Thoracic aorta (tissue), 2 donors: ENCODE measurements around the gene TRMT44. TPM values are rescaled to one million over a fixed set of nuclear protein-coding genes. Genes with fewer than 3 reads are reported as not detected.
A peak's percentile ranks its signal among the peaks of the same experiment; 100 is the strongest.

Source experiments
- ATAC-seq: fragments of 150-250 bp; one replicate; pipeline ENCODE4 v1.8.0; 2017; ENCODE audit warnings: low read depth; ENCODE audit not compliant: insufficient number of reproducible peaks, low FRiP score
- DNase-seq: peaks from one replicate; pipeline ENCODE4 v3.0.0-alpha.2; 2020; ENCODE audit warnings: low spot score
- H3K27ac ChIP-seq, 2 donors: fragments of 200-600 bp; sonication (generic); 1 replicate in 1 of 2; 2 replicates in 1 of 2; pipeline ENCODE4 v1.5.1; 2016; ENCODE audit warnings: mild to moderate bottlenecking in 2 of 2, moderate library complexity in 2 of 2
- H3K27me3 ChIP-seq: fragments of 200-600 bp; sonication (generic); replicated peaks from 2 replicates; pipeline ENCODE4 v1.6.0; 2016; ENCODE audit warnings: mild to moderate bottlenecking; ENCODE audit not compliant: insufficient read depth
- H3K36me3 ChIP-seq: fragments of 200-600 bp; sonication (generic); one replicate; pipeline ENCODE4 v1.5.1; 2016
- H3K4me1 ChIP-seq, 2 donors: fragments of 200-600 bp; sonication (generic); 1 replicate in 1 of 2; 2 replicates in 1 of 2; pipeline versions ENCODE4 v1.5.1 to v1.6.0; 2016; ENCODE audit warnings: low read depth in 2 of 2, mild to moderate bottlenecking in 1 of 2; ENCODE audit not compliant: control insufficient read depth in 1 of 2
- H3K4me3 ChIP-seq: fragments of 200-600 bp; sonication (generic); 2 replicates; pipeline ENCODE4 v1.5.1; 2016; ENCODE audit warnings: mild to moderate bottlenecking
- H3K9me3 ChIP-seq: fragments of 200-600 bp; sonication (generic); 2 replicates; pipeline ENCODE4 v1.5.1; 2016
- total RNA-seq, 2 donors: library from RNA; depleted of rRNA; stranded (reverse); fragments of >200 nt; gene quantifications; one replicate each; pipeline versions ENCODE4 v1.1.0 to v1.2.3, GENCODE V29; 2016
- TF ChIP-seq, protein P1 (sequence below): fragments of 200-600 bp; sonication (generic); IDR thresholded peaks from one replicate; pipeline ENCODE4 v1.5.1; 2019; ENCODE audit warnings: antibody characterized with exemption

Gene TRMT44
- total RNA-seq, 2 donors from 2014 or later: 19.8 to 30.5 TPM

DNA sequence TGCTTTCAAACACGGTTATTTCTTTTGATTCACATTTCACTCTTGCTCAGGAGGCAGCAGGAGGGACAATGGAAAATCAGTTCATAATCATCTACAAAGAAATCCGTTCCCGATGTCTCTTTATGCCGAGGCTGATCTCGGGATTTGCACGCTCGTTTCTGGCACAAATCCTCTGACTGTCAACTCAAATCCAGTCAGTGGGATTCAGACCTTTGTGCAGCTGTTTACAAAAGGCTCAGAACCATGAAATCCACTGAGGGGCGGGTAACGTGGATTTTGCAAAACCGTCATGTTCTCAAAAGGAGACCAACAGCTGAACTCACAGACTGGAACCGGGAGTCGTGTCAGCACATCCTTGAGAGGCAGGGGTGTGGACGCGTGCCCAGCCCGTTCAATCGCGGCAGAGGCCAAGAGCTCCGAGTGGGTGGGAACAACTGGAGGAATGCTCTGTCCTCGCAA, 46.5 kb upstream of the TRMT44 start:
- ATAC-seq (no peak), DNase-seq (no peak)
- TF ChIP-seq, protein P1, sequence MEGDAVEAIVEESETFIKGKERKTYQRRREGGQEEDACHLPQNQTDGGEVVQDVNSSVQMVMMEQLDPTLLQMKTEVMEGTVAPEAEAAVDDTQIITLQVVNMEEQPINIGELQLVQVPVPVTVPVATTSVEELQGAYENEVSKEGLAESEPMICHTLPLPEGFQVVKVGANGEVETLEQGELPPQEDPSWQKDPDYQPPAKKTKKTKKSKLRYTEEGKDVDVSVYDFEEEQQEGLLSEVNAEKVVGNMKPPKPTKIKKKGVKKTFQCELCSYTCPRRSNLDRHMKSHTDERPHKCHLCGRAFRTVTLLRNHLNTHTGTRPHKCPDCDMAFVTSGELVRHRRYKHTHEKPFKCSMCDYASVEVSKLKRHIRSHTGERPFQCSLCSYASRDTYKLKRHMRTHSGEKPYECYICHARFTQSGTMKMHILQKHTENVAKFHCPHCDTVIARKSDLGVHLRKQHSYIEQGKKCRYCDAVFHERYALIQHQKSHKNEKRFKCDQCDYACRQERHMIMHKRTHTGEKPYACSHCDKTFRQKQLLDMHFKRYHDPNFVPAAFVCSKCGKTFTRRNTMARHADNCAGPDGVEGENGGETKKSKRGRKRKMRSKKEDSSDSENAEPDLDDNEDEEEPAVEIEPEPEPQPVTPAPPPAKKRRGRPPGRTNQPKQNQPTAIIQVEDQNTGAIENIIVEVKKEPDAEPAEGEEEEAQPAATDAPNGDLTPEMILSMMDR: no peak
- Histone ChIP-seq H3K4me1 (peaks cover 26 to 35% of the 10 kb centered on the region in 2 donors), H3K9me3 (no peaks in the 10 kb centered on the region), H3K36me3 (peaks cover 27% of the 10 kb centered on the region), H3K4me3 (peak overlapping the region; percentile 18), H3K27me3 (no peaks in the 10 kb centered on the region), H3K27ac (peak overlapping the region; percentile 62 to 76)

DNA sequence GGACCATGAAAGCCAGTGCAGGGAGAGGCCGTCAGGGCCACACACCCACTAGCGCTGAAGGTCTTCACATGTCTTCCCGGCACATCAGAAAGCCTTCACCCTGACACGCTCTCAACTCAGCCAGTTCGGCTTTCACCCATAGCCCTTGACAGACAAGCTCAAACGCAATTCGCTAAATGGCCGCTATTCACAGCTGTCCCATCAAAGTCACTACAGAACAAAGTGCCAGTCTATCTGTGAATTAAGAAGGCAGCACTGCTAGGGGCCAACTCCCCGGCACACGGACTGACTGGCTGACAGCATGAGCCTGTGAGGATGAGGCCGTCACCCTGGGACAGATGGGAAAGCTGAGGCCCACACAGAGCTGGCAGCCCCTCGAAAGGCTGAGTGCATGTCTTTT, 45.8 kb upstream of the TRMT44 start:
- peaks cover 26 to 35% of the 10 kb centered on the region in 2 donors for H3K4me1 ChIP-seq
- H3K27ac ChIP-seq: peak overlapping the region; percentile 62 to 76
- H3K9me3 ChIP-seq: no peaks in the 10 kb centered on the region
- H3K27me3 ChIP-seq: no peaks in the 10 kb centered on the region
- no peak overlapping the region for H3K4me3 ChIP-seq
- DNase-seq (no peak), ATAC-seq (no peak)
- TF ChIP-seq, protein P1: no peak
- H3K36me3 ChIP-seq: peaks cover 30% of the 10 kb centered on the region

DNA sequence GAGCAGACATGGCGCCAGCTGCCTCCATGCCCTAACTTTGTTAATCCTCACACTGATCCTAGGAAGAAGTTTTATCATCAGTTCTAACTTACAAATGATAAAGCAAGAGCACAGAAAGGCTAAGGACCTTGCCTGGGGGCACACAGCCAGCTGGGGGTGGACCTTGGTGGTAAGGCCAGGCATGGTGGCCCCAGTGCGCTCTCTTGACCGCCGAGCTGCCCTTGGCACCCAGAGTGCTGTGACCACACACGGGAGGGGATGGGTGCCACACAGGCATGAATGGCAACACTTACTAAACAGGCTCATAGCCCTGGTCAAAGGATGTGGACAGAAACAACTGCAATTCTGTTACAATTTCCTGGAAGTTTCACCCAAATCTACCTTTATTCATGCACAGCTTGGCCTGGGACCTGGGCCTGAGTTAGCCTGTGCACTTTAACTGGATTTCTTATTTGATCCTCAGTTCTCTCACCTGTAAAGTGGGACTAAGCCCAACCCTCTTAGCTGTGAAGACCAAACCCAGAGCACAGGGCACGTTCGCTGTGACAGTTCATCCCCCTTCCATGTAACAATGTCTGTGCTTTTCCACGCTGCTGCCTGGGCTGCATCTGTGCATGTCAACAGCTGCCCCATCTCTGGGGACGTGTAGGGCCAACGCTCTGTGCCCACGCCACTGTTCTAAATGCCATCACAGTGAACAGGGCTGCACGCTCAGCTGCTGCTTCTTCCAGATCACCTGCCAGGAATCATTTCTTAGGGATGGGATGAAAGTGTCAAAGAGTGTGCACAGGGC, 44.9 kb upstream of the TRMT44 start:
- peaks cover 26 to 35% of the 10 kb centered on the region in 2 donors for H3K4me1 ChIP-seq
- TF ChIP-seq, protein P1: no peak
- H3K27me3 ChIP-seq: no peaks in the 10 kb centered on the region
- no peak overlapping the region for H3K27ac ChIP-seq
- no peak for DNase-seq
- H3K4me3 ChIP-seq: no peak overlapping the region
- ATAC-seq: no peak
- no peaks in the 10 kb centered on the region for H3K9me3 ChIP-seq
- H3K36me3 ChIP-seq: peaks cover 30% of the 10 kb centered on the region

- ATAC-seq (no peak), DNase-seq (no peak)
- Histone ChIP-seq H3K4me1 (peaks cover 30 to 39% of the 10 kb centered on the region in 2 donors), H3K4me3 (no peak overlapping the region), H3K27me3 (no peaks in the 10 kb centered on the region), H3K36me3 (peaks cover 23% of the 10 kb centered on the region), H3K9me3 (no peaks in the 10 kb centered on the region), H3K27ac (no peak overlapping the region)
- TF ChIP-seq, protein P1: no peak
Observed at GRCh38 chr4:8396762-8397406, 43.7 kb upstream of the TRMT44 start.

DNA sequence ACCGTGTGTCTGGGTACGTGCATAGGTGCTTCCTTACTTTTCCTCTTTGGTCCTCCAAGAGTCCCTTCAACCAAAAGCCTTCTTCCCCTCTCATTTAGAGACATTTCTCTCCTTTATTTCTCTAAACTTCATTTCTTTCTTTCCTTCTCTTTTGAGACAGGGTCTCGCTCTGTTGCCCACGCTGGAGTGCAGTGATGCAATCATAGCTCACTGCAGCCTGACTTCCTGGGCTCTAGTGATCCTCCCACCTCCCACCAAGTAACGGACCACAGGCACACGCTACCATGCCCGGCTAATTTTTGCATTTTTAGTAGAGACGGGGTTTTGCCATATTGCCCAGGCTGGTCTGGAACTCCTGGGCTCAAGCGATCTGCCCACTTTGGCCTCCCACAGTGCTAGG, 42.2 kb upstream of the TRMT44 start:
- no peak for ATAC-seq
- Histone ChIP-seq H3K36me3 (peaks cover 18% of the 10 kb centered on the region), H3K9me3 (no peaks in the 10 kb centered on the region), H3K4me1 (peaks cover 24 to 38% of the 10 kb centered on the region in 2 donors), H3K27me3 (no peaks in the 10 kb centered on the region), H3K27ac (no peak overlapping the region), H3K4me3 (no peak overlapping the region)
- DNase-seq: no peak
- TF ChIP-seq, protein P1: no peak
